GM12865 (cell line): ENCODE measurements around the gene OLFML2B.

Experiments
- DNase-seq: peaks from one replicate; pipeline ENCODE4 v3.0.0; 2010; ENCODE audit warnings: low read depth
- H3K4me3 ChIP-seq: 2 replicates; pipeline ENCODE4 v1.5.1; 2011; ENCODE audit warnings: mild to moderate bottlenecking, low read depth, low read length, control low read depth
- TF ChIP-seq, protein P1 (sequence below): IDR thresholded peaks from 2 replicates; pipeline ENCODE4 v1.5.1; 2011; ENCODE audit warnings: low read length, control low read depth, low read depth, inconsistent platforms; ENCODE audit not compliant: insufficient read depth; ENCODE audit errors: missing control alignments

Gene OLFML2B

DNA sequence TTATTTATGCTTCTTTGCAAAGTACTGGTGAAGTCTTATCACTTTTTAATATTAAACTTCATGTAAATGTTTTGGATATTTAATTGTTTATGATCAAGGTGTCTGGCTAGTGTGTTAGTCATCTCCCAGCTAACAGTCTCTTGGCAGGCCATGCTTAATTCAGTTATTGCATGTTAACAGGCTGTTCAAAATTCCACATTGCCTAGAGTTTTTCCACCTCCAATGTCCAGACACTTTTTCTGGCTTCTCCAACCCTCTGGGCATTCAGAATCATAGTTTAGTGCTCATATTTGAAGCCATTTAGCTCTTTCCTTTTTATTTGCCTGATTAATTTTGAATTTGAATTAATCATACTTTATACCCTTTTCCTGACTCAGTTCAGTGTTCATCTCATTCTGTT lies 69.2 kb downstream of the OLFML2B start:
- TF ChIP-seq, protein P1, sequence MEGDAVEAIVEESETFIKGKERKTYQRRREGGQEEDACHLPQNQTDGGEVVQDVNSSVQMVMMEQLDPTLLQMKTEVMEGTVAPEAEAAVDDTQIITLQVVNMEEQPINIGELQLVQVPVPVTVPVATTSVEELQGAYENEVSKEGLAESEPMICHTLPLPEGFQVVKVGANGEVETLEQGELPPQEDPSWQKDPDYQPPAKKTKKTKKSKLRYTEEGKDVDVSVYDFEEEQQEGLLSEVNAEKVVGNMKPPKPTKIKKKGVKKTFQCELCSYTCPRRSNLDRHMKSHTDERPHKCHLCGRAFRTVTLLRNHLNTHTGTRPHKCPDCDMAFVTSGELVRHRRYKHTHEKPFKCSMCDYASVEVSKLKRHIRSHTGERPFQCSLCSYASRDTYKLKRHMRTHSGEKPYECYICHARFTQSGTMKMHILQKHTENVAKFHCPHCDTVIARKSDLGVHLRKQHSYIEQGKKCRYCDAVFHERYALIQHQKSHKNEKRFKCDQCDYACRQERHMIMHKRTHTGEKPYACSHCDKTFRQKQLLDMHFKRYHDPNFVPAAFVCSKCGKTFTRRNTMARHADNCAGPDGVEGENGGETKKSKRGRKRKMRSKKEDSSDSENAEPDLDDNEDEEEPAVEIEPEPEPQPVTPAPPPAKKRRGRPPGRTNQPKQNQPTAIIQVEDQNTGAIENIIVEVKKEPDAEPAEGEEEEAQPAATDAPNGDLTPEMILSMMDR: no peak
- DNase-seq: no peak
- H3K4me3 ChIP-seq: no peak overlapping the region

- no peak for DNase-seq
- TF ChIP-seq, protein P1: no peak
- no peak overlapping the region for H3K4me3 ChIP-seq
Observed at GRCh38 chr1:161954050-161954449, 69.6 kb downstream of the OLFML2B start.

DNA sequence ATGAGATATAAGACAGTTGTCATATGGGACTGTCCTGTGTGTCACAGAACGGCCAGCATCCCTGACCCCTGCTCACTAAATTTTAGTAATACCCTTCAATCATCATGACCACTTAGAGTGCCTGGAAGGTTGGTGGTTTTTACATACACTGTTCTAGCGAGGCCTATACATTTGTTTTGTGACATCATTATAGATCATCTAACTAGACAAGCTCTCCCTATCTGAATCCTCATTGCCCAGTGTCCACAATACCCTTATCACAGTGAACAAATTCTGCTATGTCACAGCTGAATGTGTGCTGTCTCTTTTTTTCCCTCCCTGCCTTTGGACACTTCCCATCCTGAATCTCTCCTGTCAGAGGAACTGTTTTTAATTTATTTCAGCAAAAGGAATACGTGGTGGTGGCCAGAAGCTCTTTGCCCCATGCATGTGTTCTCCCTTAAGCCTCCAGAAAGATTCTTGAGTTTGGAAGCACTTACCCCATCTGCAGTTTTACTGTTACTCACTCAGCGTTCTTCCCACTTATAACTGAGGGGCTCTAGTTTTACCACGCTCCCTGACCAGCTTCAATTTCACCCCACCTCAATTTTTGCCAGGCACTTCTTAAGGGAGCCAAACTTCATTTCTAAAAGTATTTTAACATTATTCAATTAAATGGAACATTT lies 70.3 kb downstream of the OLFML2B start:
- TF ChIP-seq, protein P1: no peak
- DNase-seq: no peak
- no peak overlapping the region for H3K4me3 ChIP-seq

GRCh38 chr1:161952607-161953172 lies 71.0 kb downstream of the OLFML2B start:
- DNase-seq: no peak
- no peak overlapping the region for H3K4me3 ChIP-seq
- TF ChIP-seq, protein P1: no peak

DNA sequence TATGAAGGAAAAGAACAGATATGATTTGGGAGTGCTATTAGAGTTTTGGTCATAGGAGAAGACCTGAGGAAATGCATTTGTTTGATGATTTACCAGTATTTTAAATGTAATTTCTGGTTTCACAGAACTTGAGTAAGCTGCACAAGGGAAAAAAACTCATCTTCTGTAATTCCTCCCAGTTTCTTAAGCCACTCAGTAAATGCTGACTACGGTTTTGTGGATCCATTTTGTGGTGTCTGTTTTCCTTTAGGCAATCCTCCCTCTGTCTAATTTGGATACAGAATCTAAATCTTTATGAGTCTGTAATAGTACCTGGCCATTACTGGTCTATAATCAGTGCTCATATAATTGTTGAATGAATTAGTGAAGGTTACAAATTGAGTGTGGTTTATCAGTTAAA lies 72.0 kb downstream of the OLFML2B start:
- H3K4me3 ChIP-seq: no peak overlapping the region
- no peak for DNase-seq
- TF ChIP-seq, protein P1: no peak

- TF ChIP-seq, protein P1: no peak
- no peak overlapping the region for H3K4me3 ChIP-seq
- DNase-seq: no peak
Observed at GRCh38 chr1:161950377-161950776, 73.3 kb downstream of the OLFML2B start.

DNA sequence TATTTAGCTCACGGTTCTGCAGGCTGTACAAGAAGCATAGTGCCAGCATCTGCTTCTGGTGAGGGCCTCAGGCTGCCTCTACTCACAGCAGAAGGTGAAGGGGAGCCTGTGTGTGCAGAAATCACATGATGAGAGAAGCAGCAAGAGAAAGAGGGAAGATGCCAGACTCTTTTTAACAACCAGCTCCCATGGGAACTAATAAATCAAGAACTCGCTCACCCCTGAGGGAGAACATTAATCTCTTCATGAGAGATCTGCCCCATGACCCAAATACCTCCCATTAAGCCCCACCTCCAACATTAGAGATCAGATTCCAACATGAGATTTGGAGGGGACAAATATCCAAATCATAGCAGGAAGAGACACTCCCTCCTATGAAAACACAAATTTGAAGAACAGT lies 74.1 kb downstream of the OLFML2B start:
- no peak for DNase-seq
- no peak overlapping the region for H3K4me3 ChIP-seq
- TF ChIP-seq, protein P1: no peak
